LNCAP (cell line): ENCODE results near the gene RPIA.

Experiments used
- CTCF ChIP-seq: fragments of 450-650 bp; IDR thresholded peaks from 2 replicates; pipeline ENCODE4 v1.5.1; 2017; ENCODE audit warnings: mild to moderate bottlenecking

RPIA gene

GRCh38 chr2:88687384-88687783 lies 4.1 kb upstream of the RPIA start:
- no peak for TF ChIP-seq CTCF

- TF ChIP-seq CTCF, result no peak
These were observed 708 bp upstream of the RPIA start for GRCh38 chr2:88690591-88691338.

- no peak for TF ChIP-seq CTCF
These were observed 714 bp downstream of the RPIA start for GRCh38 chr2:88692187-88692586.

- no peak for TF ChIP-seq CTCF
These were observed 2.5 kb downstream of the RPIA start for GRCh38 chr2:88693911-88694414.

GRCh38 chr2:88696611-88697010 lies 5.1 kb downstream of the RPIA start:
- TF ChIP-seq CTCF, result no peak

- TF ChIP-seq CTCF, result no peak
These were observed 6.0 kb downstream of the RPIA start for GRCh38 chr2:88697370-88698026.

GRCh38 chr2:88698027-88698413 lies 6.5 kb downstream of the RPIA start:
- TF ChIP-seq CTCF, result no peak
